Endothelial cell of umbilical vein (primary cell): ENCODE data around the gene LANCL1. TPM values are rescaled to one million over a fixed set of nuclear protein-coding genes. Genes with fewer than 3 reads are reported as not detected.

Source experiments
- BruUV-seq: library from RNA; stranded (reverse); fragments of 400-500 nt; replicated peaks from 2 replicates; lab custom pipeline; 2021; lab: Mats Ljungman, UMichigan
- CTCF ChIA-PET: fragments of 300-600, 350-600 bp; sonication (Branson Sonifier 250); formaldehyde crosslinking; loops from one replicate; lab custom pipeline; 2021; ENCODE audit warnings: antibody characterized with exemption, inconsistent platforms; lab: Charles Lee
- POLR2A ChIA-PET: fragments of 300-600, 350-600 bp; sonication (Branson Sonifier 250); formaldehyde crosslinking; loops from one replicate; lab custom pipeline; 2021; ENCODE audit warnings: antibody characterized with exemption, inconsistent platforms; lab: Charles Lee
- DNase-seq: peaks from one replicate; pipeline ENCODE4 v3.0.0-alpha.2; 2011; ENCODE audit warnings: low read depth, low spot score
- FAIRE-seq: peaks from 2 replicates; lab custom pipeline; 2011; peaks lifted over from hg19 to GRCh38; lab: Jason Lieb, UNC
- H2AFZ ChIP-seq: 2 replicates; pipeline ENCODE4 v1.6.0; 2012; ENCODE audit warnings: low read depth, low read length, control low read depth, inconsistent platforms
- H3K27ac ChIP-seq: 2 replicates; pipeline ENCODE4 v1.5.1; 2011; ENCODE audit warnings: low read depth, mild to moderate bottlenecking, control low read depth, low read length, moderate library complexity; ENCODE audit not compliant: insufficient read depth
- H3K27me3 ChIP-seq, 2 experiments: 2 replicates each; pipeline versions ENCODE4 v1.6.0 to v1.6.1; 2011; ENCODE audit warnings: low read length in 2 of 2, mixed read lengths in 1 of 2; ENCODE audit not compliant: control insufficient read depth in 2 of 2, insufficient read depth in 2 of 2
- H3K36me3 ChIP-seq, 2 experiments: 2 replicates in 1 of 2; 3 replicates in 1 of 2; pipeline ENCODE4 v1.5.1; 2011; ENCODE audit warnings: low read length in 2 of 2, mild to moderate bottlenecking in 1 of 2, moderate library complexity in 1 of 2; ENCODE audit not compliant: control insufficient read depth in 2 of 2, insufficient read depth in 2 of 2; ENCODE audit errors: extremely low read depth in 1 of 2
- H3K4me1 ChIP-seq: 3 replicates; pipeline ENCODE4 v1.5.1; 2011; ENCODE audit warnings: mild to moderate bottlenecking, low read length; ENCODE audit not compliant: control insufficient read depth, insufficient read depth; ENCODE audit errors: extremely low read depth
- H3K4me2 ChIP-seq: 2 replicates; pipeline ENCODE4 v1.6.1; 2011; ENCODE audit warnings: low read length, control low read depth, mixed read lengths; ENCODE audit not compliant: insufficient read depth
- H3K4me3 ChIP-seq, 3 experiments: fragments of 200-600 bp in 1 of 3; sonication (generic), shearing (Covaris generic) in 1 of 3; replicated peaks in 1 of 3; 2 replicates each; pipeline ENCODE4 v1.5.1; 2011 to 2016; ENCODE audit warnings: control low read depth in 3 of 3, low read length in 3 of 3, mild to moderate bottlenecking in 2 of 3, inconsistent platforms in 1 of 3, low read depth in 1 of 3, moderate library complexity in 1 of 3; ENCODE audit not compliant: insufficient read depth in 1 of 3
- H3K79me2 ChIP-seq: 2 replicates; pipeline ENCODE4 v1.6.0; 2012; ENCODE audit warnings: low read length, inconsistent platforms; ENCODE audit not compliant: control insufficient read depth, insufficient read depth
- H3K9ac ChIP-seq: replicated peaks from 2 replicates; pipeline ENCODE3; 2011; ENCODE audit warnings: low read length, control low read depth; ENCODE audit not compliant: insufficient read depth; ENCODE audit errors: extremely low read depth
- H3K9me1 ChIP-seq: replicated peaks from 3 replicates; pipeline ENCODE4 v1.6.0; 2011; ENCODE audit warnings: mild to moderate bottlenecking, low read length; ENCODE audit not compliant: control insufficient read depth, insufficient read depth; ENCODE audit errors: extremely low read depth
- H3K9me3 ChIP-seq: replicated peaks from 2 replicates; pipeline ENCODE4 v1.5.1; 2012; ENCODE audit warnings: low read length, inconsistent platforms; ENCODE audit not compliant: control insufficient read depth, insufficient read depth
- H4K20me1 ChIP-seq: replicated peaks from 2 replicates; pipeline ENCODE3; 2011; ENCODE audit warnings: mild to moderate bottlenecking, low read length; ENCODE audit not compliant: control insufficient read depth, insufficient read depth; ENCODE audit errors: extremely low read depth
- EZH2 ChIP-seq: IDR thresholded peaks from 2 replicates; pipeline ENCODE4 v1.6.1; 2012; ENCODE audit warnings: borderline replicate concordance, low read depth, mild to moderate bottlenecking, moderate library complexity, low read length, inconsistent platforms; ENCODE audit not compliant: severe bottlenecking
- FOS ChIP-seq: IDR thresholded peaks from 2 replicates; pipeline ENCODE4 v1.6.1; 2011; ENCODE audit warnings: mild to moderate bottlenecking, low read length, moderate library complexity, borderline replicate concordance; ENCODE audit not compliant: insufficient read depth
- GATA2 ChIP-seq: IDR thresholded peaks from 2 replicates; pipeline ENCODE4 v1.7.0; 2011; ENCODE audit warnings: low read depth, mild to moderate bottlenecking, moderate library complexity, mixed read lengths, low read length; ENCODE audit not compliant: insufficient read length, insufficient read depth
- JUN ChIP-seq: IDR thresholded peaks from 2 replicates; pipeline ENCODE4 v1.6.1; 2011; ENCODE audit warnings: borderline replicate concordance, low read depth; ENCODE audit not compliant: insufficient read length, insufficient read depth
- POLR2AphosphoS5 ChIP-seq: IDR thresholded peaks from 2 replicates; pipeline ENCODE4 v1.6.1; 2012; ENCODE audit warnings: low read depth, mild to moderate bottlenecking, control low read depth, low read length, moderate library complexity; ENCODE audit not compliant: insufficient read depth
- dilution Hi-C: fragments of 300-500 bp; cut with MboI; formaldehyde crosslinking; loops from one replicate; pipeline ENCODE4 v1.15.0; 2019; ENCODE audit warnings: low sequenced_read_pairs; ENCODE audit not compliant: extremely low pct_ligation_motif_present
- intact Hi-C: fragments of 100-400 bp; cut with micrococcal nuclease; formaldehyde crosslinking; loops from one replicate; pipeline ENCODE4 v1.10.0; 2022
- polyA plus RNA-seq, 4 experiments: library from polyadenylated mRNA; depleted of rRNA in 3 of 4; stranded (reverse) in 3 of 4; unstranded in 1 of 4; fragments of >200 nt; gene quantifications; 2 replicates each; pipeline versions ENCODE4 v1.2.1 to v1.2.3, GENCODE V29; 2011 to 2012; ENCODE audit warnings: missing spikeins in 1 of 4
- total RNA-seq: library from RNA; stranded (reverse); gene quantifications from 2 replicates; pipeline ENCODE4 v1.2.3, GENCODE V29; 2021
- TF ChIP-seq, protein P1 (sequence below): IDR thresholded peaks from 2 replicates; pipeline ENCODE4 v1.6.1; 2011; ENCODE audit not compliant: insufficient read depth, insufficient read length
- TF ChIP-seq, protein P2 (sequence below), 2 donors: IDR thresholded peaks; 1 replicate in 1 of 2; 2 replicates in 1 of 2; pipeline ENCODE4 v1.5.1; 2011; ENCODE audit warnings: low read length in 2 of 2, mild to moderate bottlenecking in 2 of 2, moderate library complexity in 2 of 2, control low read depth in 1 of 2, inconsistent platforms in 1 of 2, low read depth in 1 of 2; ENCODE audit not compliant: insufficient read depth in 1 of 2; ENCODE audit errors: extremely low read depth in 1 of 2

LANCL1 gene
- total and polyA plus RNA-seq, 2 donors (not counting 3 experiments of a cell fraction or from before 2014, with no cell fraction given): 22.9 to 24.2 TPM

DNA sequence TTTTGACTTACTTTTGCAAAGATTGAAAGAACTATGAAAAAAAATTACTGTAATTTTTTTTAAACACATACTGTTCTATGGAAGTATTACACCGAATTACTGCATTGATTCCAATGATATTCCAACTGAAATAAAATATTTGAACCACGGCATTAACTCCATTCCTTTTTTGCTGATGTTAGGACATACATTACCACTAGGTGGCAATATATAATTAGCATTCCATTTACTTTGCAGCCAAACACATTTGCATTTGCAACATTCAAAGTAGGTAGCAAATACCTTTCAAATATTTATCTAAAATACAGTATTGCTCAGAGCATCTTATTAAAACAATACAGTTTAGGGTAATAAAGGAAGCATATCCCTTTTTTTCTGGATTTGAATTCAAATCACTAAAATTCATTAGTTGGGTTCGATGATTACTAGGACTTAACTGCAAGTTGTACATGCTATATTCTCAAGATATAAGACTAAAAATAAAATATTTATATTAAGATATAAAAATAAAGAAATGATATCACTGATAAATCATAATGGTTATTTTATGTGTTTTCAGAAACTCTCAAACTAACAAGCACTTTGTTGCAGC is 31.3 kb downstream of the LANCL1 start:
- dilution Hi-C loops: no loop called here
- Histone ChIP-seq H3K9me1 (no peaks in the 10 kb centered on the region), H3K27ac (no peak overlapping the region), H4K20me1 (no peaks in the 10 kb centered on the region), H3K9me3 (no peaks in the 10 kb centered on the region), H3K79me2 (no peaks in the 10 kb centered on the region), H3K4me3 (no peak overlapping the region), H3K27me3 (no peaks in the 10 kb centered on the region), H3K4me2 (no peak overlapping the region), H3K4me1 (no peaks in the 10 kb centered on the region), H3K36me3 (no peaks in the 10 kb centered on the region), H2AFZ (no peak overlapping the region), H3K9ac (no peak overlapping the region)
- FAIRE-seq: no peak
- intact Hi-C loops: loop anchor here (2.0 kb wide), 1 partner anchor 32 kb away; the partner anchor contains the start of gene LANCL1
- TF ChIP-seq, protein P1, sequence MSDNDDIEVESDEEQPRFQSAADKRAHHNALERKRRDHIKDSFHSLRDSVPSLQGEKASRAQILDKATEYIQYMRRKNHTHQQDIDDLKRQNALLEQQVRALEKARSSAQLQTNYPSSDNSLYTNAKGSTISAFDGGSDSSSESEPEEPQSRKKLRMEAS: no peak
- TF ChIP-seq, protein P2, sequence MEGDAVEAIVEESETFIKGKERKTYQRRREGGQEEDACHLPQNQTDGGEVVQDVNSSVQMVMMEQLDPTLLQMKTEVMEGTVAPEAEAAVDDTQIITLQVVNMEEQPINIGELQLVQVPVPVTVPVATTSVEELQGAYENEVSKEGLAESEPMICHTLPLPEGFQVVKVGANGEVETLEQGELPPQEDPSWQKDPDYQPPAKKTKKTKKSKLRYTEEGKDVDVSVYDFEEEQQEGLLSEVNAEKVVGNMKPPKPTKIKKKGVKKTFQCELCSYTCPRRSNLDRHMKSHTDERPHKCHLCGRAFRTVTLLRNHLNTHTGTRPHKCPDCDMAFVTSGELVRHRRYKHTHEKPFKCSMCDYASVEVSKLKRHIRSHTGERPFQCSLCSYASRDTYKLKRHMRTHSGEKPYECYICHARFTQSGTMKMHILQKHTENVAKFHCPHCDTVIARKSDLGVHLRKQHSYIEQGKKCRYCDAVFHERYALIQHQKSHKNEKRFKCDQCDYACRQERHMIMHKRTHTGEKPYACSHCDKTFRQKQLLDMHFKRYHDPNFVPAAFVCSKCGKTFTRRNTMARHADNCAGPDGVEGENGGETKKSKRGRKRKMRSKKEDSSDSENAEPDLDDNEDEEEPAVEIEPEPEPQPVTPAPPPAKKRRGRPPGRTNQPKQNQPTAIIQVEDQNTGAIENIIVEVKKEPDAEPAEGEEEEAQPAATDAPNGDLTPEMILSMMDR (IDR thresholded peaks at IDR 0.05; ENCODE audit: extremely low read depth in 1 of 2, insufficient read depth in 1 of 2, low read depth in 1 of 2, low read length in 2 of 2): peak; percentile 42
- DNase-seq: peak; percentile 34
- POLR2A ChIA-PET: no interaction called here
- BruUV-seq: no TSS peak
- CTCF ChIA-PET: interaction anchor here (0.6 to 1.5 kb wide), 4 partner anchors 31 to 591 kb away, joined by 3 to 5 read pairs (median 3); no protein-coding TSS in a partner anchor

DNA sequence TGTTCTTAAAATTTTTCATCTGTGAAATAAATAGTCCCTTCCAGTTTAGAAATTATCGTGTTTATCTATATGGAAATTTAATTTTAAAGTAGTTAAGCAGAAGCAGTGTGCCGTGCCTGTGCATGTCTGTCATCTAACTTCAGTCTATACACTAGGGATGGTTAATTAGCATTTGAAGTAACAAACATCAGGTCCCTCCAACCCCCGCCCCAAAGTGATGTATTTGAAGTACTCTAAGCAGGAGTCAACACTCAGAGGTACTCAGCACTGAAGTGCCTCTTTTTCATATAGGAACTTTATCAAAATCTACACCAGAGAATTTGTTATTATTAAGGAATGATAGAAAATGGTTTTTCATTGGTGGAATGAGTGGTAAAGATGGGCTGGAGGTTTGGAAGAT is 33.0 kb downstream of the LANCL1 start:
- no peak for DNase-seq
- no TSS peak for BruUV-seq
- intact Hi-C loops: no loop called here
- H3K79me2 ChIP-seq: no peaks in the 10 kb centered on the region
- no peaks in the 10 kb centered on the region for H3K9me3 ChIP-seq
- no peak overlapping the region for H3K4me3 ChIP-seq
- H3K9me1 ChIP-seq: no peaks in the 10 kb centered on the region
- H3K9ac ChIP-seq: no peak overlapping the region
- H3K4me1 ChIP-seq: no peaks in the 10 kb centered on the region
- POLR2A ChIA-PET: no interaction called here
- FAIRE-seq: no peak
- H2AFZ ChIP-seq: no peak overlapping the region
- H3K4me2 ChIP-seq: no peak overlapping the region
- H4K20me1 ChIP-seq: no peaks in the 10 kb centered on the region
- TF ChIP-seq, protein P2 (IDR thresholded peaks at IDR 0.05; ENCODE audit: extremely low read depth in 1 of 2, insufficient read depth in 1 of 2, low read depth in 1 of 2, low read length in 2 of 2): no peak
- no peak for TF ChIP-seq FOS
- TF ChIP-seq EZH2: no peak
- TF ChIP-seq JUN: no peak
- no peak for TF ChIP-seq POLR2AphosphoS5
- no peak for TF ChIP-seq GATA2
- H3K27ac ChIP-seq: no peak overlapping the region
- H3K36me3 ChIP-seq: no peaks in the 10 kb centered on the region
- dilution Hi-C loops: no loop called here
- CTCF ChIA-PET: no interaction called here
- H3K27me3 ChIP-seq: no peaks in the 10 kb centered on the region
